WTC11 (cell line): Measurements from ENCODE around the gene WFDC9. TPM values are rescaled to one million over a fixed set of nuclear protein-coding genes. Genes with fewer than 3 reads are reported as not detected.
"Not testable (repeated sequence)": the region's sequence is repeated elsewhere in the genome, so short reads cannot be mapped to it uniquely, and the experiment has no call there.

Source experiments
- ATAC-seq: fragments of 200-7000 bp; cut with Tn5 transposase; 2 replicates; pipeline ENCODE4 v1.10.0; 2021; ENCODE audit warnings: mild to moderate bottlenecking, moderate library complexity
- CTCF ChIA-PET: fragments of 300-600 bp; sonication (Branson Sonifier 250); formaldehyde crosslinking; loops from one replicate; lab custom pipeline; 2021; ENCODE audit warnings: antibody characterized with exemption; lab: Charles Lee
- POLR2A ChIA-PET: fragments of 350-600 bp; sonication (Branson Sonifier 250); formaldehyde crosslinking; loops from one replicate; lab custom pipeline; 2021; ENCODE audit warnings: antibody characterized with exemption; lab: Charles Lee
- DNase-seq: peaks from one replicate; pipeline ENCODE4 v3.0.0; 2021; ENCODE audit warnings: low spot score
- H3K27ac Mint-ChIP-seq: 2 replicates; pipeline ENCODE4 v1.8.0; 2021; ENCODE audit warnings: mixed read lengths
- H3K27me3 Mint-ChIP-seq: 2 replicates; pipeline ENCODE4 v1.8.0; 2021; ENCODE audit warnings: low read depth, mild to moderate bottlenecking, moderate library complexity, mixed read lengths
- H3K36me3 Mint-ChIP-seq: 2 replicates; pipeline ENCODE4 v1.8.0; 2021; ENCODE audit warnings: mixed read lengths
- H3K4me1 Mint-ChIP-seq: 2 replicates; pipeline ENCODE4 v1.8.0; 2022; ENCODE audit warnings: mixed read lengths
- H3K4me3 Mint-ChIP-seq: 2 replicates; pipeline ENCODE4 v1.8.0; 2021; ENCODE audit warnings: mild to moderate bottlenecking, moderate library complexity, mixed read lengths
- H3K9me3 Mint-ChIP-seq: 2 replicates; pipeline ENCODE4 v1.8.0; 2021; ENCODE audit warnings: mixed read lengths
- GRHL2 ChIP-seq: fragments of 250-450 bp; sonication (Bioruptor Pico); IDR thresholded peaks from 2 replicates; pipeline ENCODE4 v1.8.0; 2022; ENCODE audit warnings: mild to moderate bottlenecking, moderate library complexity; ENCODE audit not compliant: insufficient replicate concordance, severe bottlenecking
- KAT7 ChIP-seq: sonication (generic); formaldehyde crosslinking; IDR thresholded peaks from 2 replicates; pipeline ENCODE4 v1.8.1; 2023; ENCODE audit warnings: missing genetic modification reagents, mild to moderate bottlenecking, borderline replicate concordance
- MXD4 ChIP-seq: fragments of 250-450 bp; sonication (Bioruptor Pico); IDR thresholded peaks from 2 replicates; pipeline ENCODE4 v1.8.0; 2021; ENCODE audit warnings: mild to moderate bottlenecking, moderate library complexity, borderline replicate concordance
- STAT6 ChIP-seq: sonication (generic); formaldehyde crosslinking; conservative IDR thresholded peaks from 2 replicates; pipeline ENCODE4 v1.8.1; 2023; ENCODE audit warnings: mild to moderate bottlenecking, low read depth, missing genetic modification reagents, moderate library complexity
- ZNF532 ChIP-seq: fragments of 250-450 bp; sonication (Bioruptor Pico); IDR thresholded peaks from 2 replicates; pipeline ENCODE4 v1.9.0; 2021; ENCODE audit warnings: mild to moderate bottlenecking, borderline replicate concordance
- total RNA-seq: library from RNA; stranded (reverse); gene quantifications from 3 replicates; pipeline ENCODE4 v1.2.3, GENCODE V29; 2021
- TF ChIP-seq, protein P1 (sequence below): fragments of 250-450 bp; sonication (Bioruptor Pico); IDR thresholded peaks from 2 replicates; pipeline ENCODE4 v1.8.0; 2021; ENCODE audit warnings: mild to moderate bottlenecking
- TF ChIP-seq, protein P2 (sequence below): sonication (generic); formaldehyde crosslinking; IDR thresholded peaks from 2 replicates; pipeline ENCODE4 v1.8.1; 2023; ENCODE audit warnings: mild to moderate bottlenecking, missing genetic modification reagents, borderline replicate concordance
- TF ChIP-seq, protein P3 (sequence below): fragments of 200-600 bp; IDR thresholded peaks from 2 replicates; pipeline ENCODE4 v1.8.0; 2022; ENCODE audit warnings: antibody characterized with exemption

The WFDC9 gene
- total RNA-seq, 1 experiment from 2014 or later = not detected

DNA sequence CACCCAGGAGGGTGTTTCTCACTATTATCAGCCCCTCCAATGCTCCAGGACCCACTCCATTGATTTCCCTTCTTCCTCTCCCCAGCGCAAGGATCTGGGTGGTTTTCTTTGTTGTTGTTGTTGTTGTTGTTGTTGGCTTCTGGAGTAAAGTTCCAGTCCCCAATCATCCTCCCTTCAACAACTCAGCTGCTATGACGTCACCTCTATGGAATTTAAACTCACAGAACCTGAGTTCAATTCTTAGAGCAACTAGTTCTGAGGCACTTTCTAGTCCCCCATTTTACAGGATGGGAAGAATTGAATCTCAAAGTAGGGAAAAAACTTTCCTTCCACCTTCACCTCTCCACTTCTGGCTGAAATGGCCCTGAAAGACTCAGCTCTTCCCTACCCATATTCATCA lies 42.3 kb downstream of the WFDC9 start (continued):
- TF ChIP-seq, protein P1, sequence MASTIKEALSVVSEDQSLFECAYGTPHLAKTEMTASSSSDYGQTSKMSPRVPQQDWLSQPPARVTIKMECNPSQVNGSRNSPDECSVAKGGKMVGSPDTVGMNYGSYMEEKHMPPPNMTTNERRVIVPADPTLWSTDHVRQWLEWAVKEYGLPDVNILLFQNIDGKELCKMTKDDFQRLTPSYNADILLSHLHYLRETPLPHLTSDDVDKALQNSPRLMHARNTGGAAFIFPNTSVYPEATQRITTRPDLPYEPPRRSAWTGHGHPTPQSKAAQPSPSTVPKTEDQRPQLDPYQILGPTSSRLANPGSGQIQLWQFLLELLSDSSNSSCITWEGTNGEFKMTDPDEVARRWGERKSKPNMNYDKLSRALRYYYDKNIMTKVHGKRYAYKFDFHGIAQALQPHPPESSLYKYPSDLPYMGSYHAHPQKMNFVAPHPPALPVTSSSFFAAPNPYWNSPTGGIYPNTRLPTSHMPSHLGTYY (CRISPR knock-in tag) = no peak
- TF ChIP-seq MXD4 (CRISPR knock-in tag) (no peak), ZNF532 (CRISPR knock-in tag) (no peak)
- TF ChIP-seq, protein P2, sequence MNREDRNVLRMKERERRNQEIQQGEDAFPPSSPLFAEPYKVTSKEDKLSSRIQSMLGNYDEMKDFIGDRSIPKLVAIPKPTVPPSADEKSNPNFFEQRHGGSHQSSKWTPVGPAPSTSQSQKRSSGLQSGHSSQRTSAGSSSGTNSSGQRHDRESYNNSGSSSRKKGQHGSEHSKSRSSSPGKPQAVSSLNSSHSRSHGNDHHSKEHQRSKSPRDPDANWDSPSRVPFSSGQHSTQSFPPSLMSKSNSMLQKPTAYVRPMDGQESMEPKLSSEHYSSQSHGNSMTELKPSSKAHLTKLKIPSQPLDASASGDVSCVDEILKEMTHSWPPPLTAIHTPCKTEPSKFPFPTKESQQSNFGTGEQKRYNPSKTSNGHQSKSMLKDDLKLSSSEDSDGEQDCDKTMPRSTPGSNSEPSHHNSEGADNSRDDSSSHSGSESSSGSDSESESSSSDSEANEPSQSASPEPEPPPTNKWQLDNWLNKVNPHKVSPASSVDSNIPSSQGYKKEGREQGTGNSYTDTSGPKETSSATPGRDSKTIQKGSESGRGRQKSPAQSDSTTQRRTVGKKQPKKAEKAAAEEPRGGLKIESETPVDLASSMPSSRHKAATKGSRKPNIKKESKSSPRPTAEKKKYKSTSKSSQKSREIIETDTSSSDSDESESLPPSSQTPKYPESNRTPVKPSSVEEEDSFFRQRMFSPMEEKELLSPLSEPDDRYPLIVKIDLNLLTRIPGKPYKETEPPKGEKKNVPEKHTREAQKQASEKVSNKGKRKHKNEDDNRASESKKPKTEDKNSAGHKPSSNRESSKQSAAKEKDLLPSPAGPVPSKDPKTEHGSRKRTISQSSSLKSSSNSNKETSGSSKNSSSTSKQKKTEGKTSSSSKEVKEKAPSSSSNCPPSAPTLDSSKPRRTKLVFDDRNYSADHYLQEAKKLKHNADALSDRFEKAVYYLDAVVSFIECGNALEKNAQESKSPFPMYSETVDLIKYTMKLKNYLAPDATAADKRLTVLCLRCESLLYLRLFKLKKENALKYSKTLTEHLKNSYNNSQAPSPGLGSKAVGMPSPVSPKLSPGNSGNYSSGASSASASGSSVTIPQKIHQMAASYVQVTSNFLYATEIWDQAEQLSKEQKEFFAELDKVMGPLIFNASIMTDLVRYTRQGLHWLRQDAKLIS = no peak

DNA sequence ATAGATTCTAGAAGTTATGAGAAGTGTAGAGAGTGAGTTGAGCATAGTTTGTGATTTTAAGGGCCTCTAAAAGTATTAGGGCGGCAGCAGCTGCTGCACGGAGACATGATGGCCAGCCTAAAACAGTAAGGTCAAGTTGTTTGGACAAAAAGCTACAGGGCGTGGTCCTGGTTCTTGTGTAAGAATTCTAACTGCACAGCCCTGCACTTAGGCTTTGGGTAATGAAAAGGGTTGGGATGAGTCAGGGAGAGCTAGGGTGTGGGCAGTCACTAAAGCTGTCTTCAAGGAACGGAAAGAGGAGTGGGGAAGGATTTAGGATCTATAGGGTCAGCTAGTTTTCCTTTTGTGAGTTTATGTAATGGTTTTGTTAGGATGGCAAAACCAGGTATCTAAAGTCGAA lies 45.1 kb downstream of the WFDC9 start:
- H3K36me3 Mint-ChIP-seq, H3K27me3 Mint-ChIP-seq, DNase-seq, POLR2A ChIA-PET, H3K4me3 Mint-ChIP-seq, ATAC-seq, H3K27ac Mint-ChIP-seq: not testable (repeated sequence)
- CTCF ChIA-PET = interaction anchor here (2.0 kb wide), 1 partner anchor 185 kb away, joined by 5 read pairs; no protein-coding TSS in a partner anchor
- Mint-ChIP-seq H3K4me1 (peaks cover 17% of the 10 kb centered on the region), H3K9me3 (peaks cover 15% of the 10 kb centered on the region)

DNA sequence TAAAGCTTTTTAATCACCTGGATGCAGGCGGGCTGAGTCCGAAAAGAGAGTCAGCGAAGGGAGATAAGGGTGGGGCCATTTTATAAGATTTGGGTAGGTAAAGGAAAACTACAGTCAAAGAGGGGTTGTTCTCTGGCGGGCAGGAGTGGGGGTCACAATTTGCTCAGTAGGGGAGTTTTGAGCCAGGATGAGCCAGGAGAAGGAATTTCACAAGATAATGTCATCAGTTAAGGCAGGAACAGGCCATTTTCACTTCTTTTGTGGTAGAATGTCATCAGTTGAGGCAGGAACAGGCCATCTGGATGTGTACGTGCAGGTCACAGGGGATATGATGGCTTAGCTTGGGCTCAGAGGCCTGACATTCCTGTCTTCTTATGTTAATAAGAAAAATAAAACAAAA lies 46.8 kb downstream of the WFDC9 start:
- H3K27ac Mint-ChIP-seq, H3K36me3 Mint-ChIP-seq, H3K27me3 Mint-ChIP-seq, ATAC-seq, DNase-seq, H3K4me3 Mint-ChIP-seq, POLR2A ChIA-PET: not testable (repeated sequence)
- Mint-ChIP-seq H3K4me1 (peaks cover 26% of the 10 kb centered on the region), H3K9me3 (peaks cover 13% of the 10 kb centered on the region)
- CTCF ChIA-PET = interaction anchor here (0.9 to 1.9 kb wide), 3 partner anchors 148 to 293 kb away, joined by 3 to 13 read pairs (median 3); no protein-coding TSS in a partner anchor

- Mint-ChIP-seq H3K4me3 (peak overlapping the region; percentile 36), H3K27me3 (no peaks in the 10 kb centered on the region), H3K4me1 (peaks cover 26% of the 10 kb centered on the region), H3K9me3 (peaks cover 10% of the 10 kb centered on the region), H3K36me3 (no peaks in the 10 kb centered on the region; the same call in 1 of the 2 replicates), H3K27ac (peak overlapping the region; percentile 85)
- TF ChIP-seq KAT7 (CRISPR knock-in tag) (no peak), GRHL2 (no peak), STAT6 (CRISPR knock-in tag) (no peak)
- TF ChIP-seq, protein P3, sequence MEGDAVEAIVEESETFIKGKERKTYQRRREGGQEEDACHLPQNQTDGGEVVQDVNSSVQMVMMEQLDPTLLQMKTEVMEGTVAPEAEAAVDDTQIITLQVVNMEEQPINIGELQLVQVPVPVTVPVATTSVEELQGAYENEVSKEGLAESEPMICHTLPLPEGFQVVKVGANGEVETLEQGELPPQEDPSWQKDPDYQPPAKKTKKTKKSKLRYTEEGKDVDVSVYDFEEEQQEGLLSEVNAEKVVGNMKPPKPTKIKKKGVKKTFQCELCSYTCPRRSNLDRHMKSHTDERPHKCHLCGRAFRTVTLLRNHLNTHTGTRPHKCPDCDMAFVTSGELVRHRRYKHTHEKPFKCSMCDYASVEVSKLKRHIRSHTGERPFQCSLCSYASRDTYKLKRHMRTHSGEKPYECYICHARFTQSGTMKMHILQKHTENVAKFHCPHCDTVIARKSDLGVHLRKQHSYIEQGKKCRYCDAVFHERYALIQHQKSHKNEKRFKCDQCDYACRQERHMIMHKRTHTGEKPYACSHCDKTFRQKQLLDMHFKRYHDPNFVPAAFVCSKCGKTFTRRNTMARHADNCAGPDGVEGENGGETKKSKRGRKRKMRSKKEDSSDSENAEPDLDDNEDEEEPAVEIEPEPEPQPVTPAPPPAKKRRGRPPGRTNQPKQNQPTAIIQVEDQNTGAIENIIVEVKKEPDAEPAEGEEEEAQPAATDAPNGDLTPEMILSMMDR = no peak
- DNase-seq (no peak), ATAC-seq (peak; percentile 94)
- ChIA-PET POLR2A (no interaction called here), CTCF (interaction anchor here (0.5 to 1.9 kb wide), 7 partner anchors 12 to 518 kb away, joined by 3 to 13 read pairs (median 4); partner anchors contain the start of gene WFDC10A)
Observed at GRCh38 chr20:45583502-45583901, 47.6 kb downstream of the WFDC9 start.
